Urothelium cell line (cell line): ENCODE results near the gene SSR3.
"Not testable (repeated sequence)": the region's sequence is repeated elsewhere in the genome, so short reads cannot be mapped to it uniquely, and the experiment has no call there.

Source experiments
- DNase-seq: peaks from one replicate; pipeline ENCODE4 v3.0.0; 2011; ENCODE audit warnings: low spot score, mixed read lengths
- FAIRE-seq: peaks from 2 replicates; lab custom pipeline; 2011; peaks lifted over from hg19 to GRCh38; lab: Jason Lieb, UNC

Gene SSR3

GRCh38 chr3:156554842-156555687 is at the start of gene SSR3:
Gene SSR3, minus strand, starts transcription at chr3:156555117. Its CDS starts 28 bp downstream, at chr3:156555089.
- peak; percentile 94 for DNase-seq
- FAIRE-seq: no peak

GRCh38 chr3:156604064-156604641 is 49.2 kb upstream of the SSR3 start:
- FAIRE-seq (no peak), DNase-seq (no peak)

- no peak for FAIRE-seq
- no peak for DNase-seq
Observed at GRCh38 chr3:156603379-156604017, 48.6 kb upstream of the SSR3 start.

GRCh38 chr3:156602424-156602823 is 47.5 kb upstream of the SSR3 start:
- FAIRE-seq: no peak
- no peak for DNase-seq

- FAIRE-seq (no peak), DNase-seq (no peak)
Observed at GRCh38 chr3:156601497-156601896, 46.6 kb upstream of the SSR3 start.

GRCh38 chr3:156600834-156601233 is 45.9 kb upstream of the SSR3 start:
- no peak for DNase-seq
- no peak for FAIRE-seq

GRCh38 chr3:156599089-156599874 is 44.4 kb upstream of the SSR3 start:
- DNase-seq (no peak), FAIRE-seq (no peak)

GRCh38 chr3:156598413-156598812 is 43.5 kb upstream of the SSR3 start:
- no peak for FAIRE-seq
- no peak for DNase-seq

GRCh38 chr3:156594219-156594683 is 39.3 kb upstream of the SSR3 start:
- FAIRE-seq (no peak), DNase-seq (no peak)

GRCh38 chr3:156593814-156594213 is 38.9 kb upstream of the SSR3 start:
- FAIRE-seq: no peak
- DNase-seq: no peak

GRCh38 chr3:156589806-156590205 is 34.9 kb upstream of the SSR3 start:
- FAIRE-seq, DNase-seq: not testable (repeated sequence)

GRCh38 chr3:156587760-156588069 is 32.8 kb upstream of the SSR3 start:
- DNase-seq: no peak
- no peak for FAIRE-seq

GRCh38 chr3:156586905-156587759 is 32.2 kb upstream of the SSR3 start:
- no peak for DNase-seq
- FAIRE-seq: no peak

GRCh38 chr3:156583469-156583868 is 28.6 kb upstream of the SSR3 start:
- DNase-seq: no peak
- no peak for FAIRE-seq

GRCh38 chr3:156582532-156583183 is 27.7 kb upstream of the SSR3 start:
- no peak for FAIRE-seq

GRCh38 chr3:156581954-156582353 is 27.0 kb upstream of the SSR3 start:
- DNase-seq (no peak), FAIRE-seq (no peak)

More at GRCh38 chr3:156582532-156583183, 27.7 kb upstream of the SSR3 start:
- no peak for DNase-seq

- DNase-seq (no peak), FAIRE-seq (no peak)
Observed at GRCh38 chr3:156581033-156581432, 26.1 kb upstream of the SSR3 start.

- DNase-seq (no peak), FAIRE-seq (no peak)
Observed at GRCh38 chr3:156579427-156579851, 24.5 kb upstream of the SSR3 start.

GRCh38 chr3:156577736-156578135 is 22.8 kb upstream of the SSR3 start:
- no peak for FAIRE-seq

More at GRCh38 chr3:156577736-156578135, 22.8 kb upstream of the SSR3 start:
- no peak for DNase-seq
